Spleen (tissue), 7 donors: ENCODE measurements around the gene CFLAR.

Experiments used
- POLR2A ChIP-seq, 3 donors: fragments of 450-650 bp; IDR thresholded peaks; one replicate each; pipeline ENCODE4 v1.5.1; 2017; ENCODE audit warnings: antibody characterized with exemption in 3 of 3, mild to moderate bottlenecking in 1 of 3
- POLR2AphosphoS5 ChIP-seq, 3 donors: sonication (generic); formaldehyde crosslinking; IDR thresholded peaks; one replicate each; pipeline ENCODE4 v1.5.1; 2017; ENCODE audit warnings: antibody characterized with exemption in 3 of 3
- TF ChIP-seq, protein P1 (sequence below), 11 experiments: fragments of 200-600 bp in 7 of 11; fragments of 450-650 bp in 4 of 11; sonication (generic) in 4 of 11; IDR thresholded peaks in 8 of 11; conservative IDR thresholded peaks in 3 of 11; 1 replicate in 7 of 11; 2 replicates in 4 of 11; pipeline versions ENCODE4 v1.4.0 to v1.8.0; 2016 to 2021; ENCODE audit warnings: antibody characterized with exemption in 11 of 11, inconsistent platforms in 4 of 11, mild to moderate bottlenecking in 1 of 11
- donor health status: DM: no; HTN: no; CAD: no; lungs with moderate emphysema.
- donor health status: DM: no; HTN: no; CAD: no.
- donor health status: DM: no; HTN: no; CAD: no.

DNA sequence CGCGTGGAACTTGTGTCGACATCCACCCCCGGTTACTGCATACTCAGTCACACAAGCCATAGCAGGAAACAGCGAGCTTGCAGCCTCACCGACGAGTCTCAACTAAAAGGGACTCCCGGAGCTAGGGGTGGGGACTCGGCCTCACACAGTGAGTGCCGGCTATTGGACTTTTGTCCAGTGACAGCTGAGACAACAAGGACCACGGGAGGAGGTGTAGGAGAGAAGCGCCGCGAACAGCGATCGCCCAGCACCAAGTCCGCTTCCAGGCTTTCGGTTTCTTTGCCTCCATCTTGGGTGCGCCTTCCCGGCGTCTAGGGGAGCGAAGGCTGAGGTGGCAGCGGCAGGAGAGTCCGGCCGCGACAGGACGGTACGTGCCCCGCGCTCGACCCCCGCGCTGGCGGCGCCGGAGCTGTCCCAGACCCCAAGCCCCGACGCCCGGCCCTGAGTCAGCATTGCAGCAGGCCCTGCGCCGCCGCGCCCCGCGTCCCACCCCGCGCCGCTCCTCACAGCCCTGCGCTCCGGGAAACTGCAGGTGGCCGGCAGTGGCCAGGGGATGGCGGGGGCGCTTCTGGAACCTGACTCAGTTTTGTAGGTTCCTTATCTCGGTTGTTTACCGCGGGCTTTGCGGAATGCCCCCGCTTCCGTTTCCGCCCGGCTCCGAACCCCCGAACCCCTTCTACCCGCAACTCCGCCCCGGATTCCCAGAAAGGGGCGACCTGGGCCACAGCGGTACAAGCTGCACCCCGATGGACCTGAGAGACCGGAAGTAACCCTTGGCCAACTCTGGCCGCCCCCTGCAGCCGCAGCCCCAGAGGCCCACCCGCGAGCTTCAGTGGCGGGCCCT, at the start of gene CFLAR:
- TF ChIP-seq, protein P1, sequence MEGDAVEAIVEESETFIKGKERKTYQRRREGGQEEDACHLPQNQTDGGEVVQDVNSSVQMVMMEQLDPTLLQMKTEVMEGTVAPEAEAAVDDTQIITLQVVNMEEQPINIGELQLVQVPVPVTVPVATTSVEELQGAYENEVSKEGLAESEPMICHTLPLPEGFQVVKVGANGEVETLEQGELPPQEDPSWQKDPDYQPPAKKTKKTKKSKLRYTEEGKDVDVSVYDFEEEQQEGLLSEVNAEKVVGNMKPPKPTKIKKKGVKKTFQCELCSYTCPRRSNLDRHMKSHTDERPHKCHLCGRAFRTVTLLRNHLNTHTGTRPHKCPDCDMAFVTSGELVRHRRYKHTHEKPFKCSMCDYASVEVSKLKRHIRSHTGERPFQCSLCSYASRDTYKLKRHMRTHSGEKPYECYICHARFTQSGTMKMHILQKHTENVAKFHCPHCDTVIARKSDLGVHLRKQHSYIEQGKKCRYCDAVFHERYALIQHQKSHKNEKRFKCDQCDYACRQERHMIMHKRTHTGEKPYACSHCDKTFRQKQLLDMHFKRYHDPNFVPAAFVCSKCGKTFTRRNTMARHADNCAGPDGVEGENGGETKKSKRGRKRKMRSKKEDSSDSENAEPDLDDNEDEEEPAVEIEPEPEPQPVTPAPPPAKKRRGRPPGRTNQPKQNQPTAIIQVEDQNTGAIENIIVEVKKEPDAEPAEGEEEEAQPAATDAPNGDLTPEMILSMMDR (IDR thresholded peaks at IDR 0.05 in 8 of 11, conservative IDR thresholded peaks at IDR 0.05 in 3 of 11) = peak in 3 of 11 experiments; percentile 5 to 21 (median 19)
- TF ChIP-seq POLR2A (IDR thresholded peaks at IDR 0.05) (peak in 2 of 3 donors; percentile 18 to 61), POLR2AphosphoS5 (IDR thresholded peaks at IDR 0.05) (peak; percentile 87 to 92 (median 92))
